Effector memory CD8-positive, alpha-beta T cell (primary cell): Measurements from ENCODE around the gene C17orf50.

ENCODE experiments used
- ATAC-seq: fragments of 150-1000 bp; cut with Tn5 transposase; replicated peaks from 2 replicates; pipeline ENCODE4 v1.10.0; 2021; ENCODE audit warnings: mild to moderate bottlenecking, moderate library complexity
- DNase-seq, 3 experiments: peaks; one replicate each; pipeline ENCODE4 v3.0.0; 2021
- H3K27ac Mint-ChIP-seq, 2 donors: one replicate each; pipeline ENCODE4 v1.8.0; 2022; ENCODE audit warnings: mild to moderate bottlenecking in 2 of 2, mixed read lengths in 2 of 2, moderate library complexity in 2 of 2
- H3K27me3 Mint-ChIP-seq, 2 donors: one replicate each; pipeline ENCODE4 v1.8.0; 2022; ENCODE audit warnings: mixed read lengths in 2 of 2
- H3K36me3 Mint-ChIP-seq: one replicate; pipeline ENCODE4 v1.8.0; 2022; ENCODE audit warnings: mild to moderate bottlenecking, moderate library complexity, mixed read lengths; ENCODE audit not compliant: insufficient read depth
- H3K4me1 Mint-ChIP-seq, 2 donors: one replicate each; pipeline ENCODE4 v1.8.0; 2022; ENCODE audit warnings: low read depth in 2 of 2, mixed read lengths in 2 of 2
- H3K4me3 Mint-ChIP-seq, 2 donors: one replicate each; pipeline ENCODE4 v1.8.0; 2022; ENCODE audit warnings: mild to moderate bottlenecking in 2 of 2, mixed read lengths in 2 of 2, moderate library complexity in 2 of 2
- H3K9me3 Mint-ChIP-seq, 2 donors: one replicate each; pipeline ENCODE4 v1.8.0; 2022; ENCODE audit warnings: mixed read lengths in 2 of 2
- total RNA-seq, 9 experiments: gene quantifications; one replicate each; lab custom pipeline; 2026; lab: John Stamatoyannopoulos, UW

Gene C17orf50
- total RNA-seq, result 0 to 0.12 (median 0) reads per million in 9 experiments

GRCh38 chr17:35760587-35760986, at the start of gene C17orf50:
TSS of gene C17orf50 (plus strand) at chr17:35760887. CDS start at chr17:35760942, 55 bp downstream.
- Mint-ChIP-seq H3K4me3 (no peak within 1 kb of the TSS), H3K27ac (no peak within 1 kb of the TSS)

GRCh38 chr17:35710950-35711349, 49.7 kb upstream of the C17orf50 start:
- H3K27me3 Mint-ChIP-seq, result no peaks in the 10 kb centered on the region
- H3K4me1 Mint-ChIP-seq, result peaks cover 2 to 4% of the 10 kb centered on the region in 2 donors
- H3K27ac Mint-ChIP-seq, result no peak overlapping the region
- ATAC-seq, result no peak
- H3K9me3 Mint-ChIP-seq, result no peaks in the 10 kb centered on the region
- peaks cover 24% of the 10 kb centered on the region for H3K36me3 Mint-ChIP-seq
- DNase-seq, result no peak
- no peak overlapping the region for H3K4me3 Mint-ChIP-seq

More at GRCh38 chr17:35760587-35760986, at the start of gene C17orf50:
- H3K27me3 Mint-ChIP-seq, result no peaks in the 10 kb centered on the region
- DNase-seq (no peak), ATAC-seq (no peak)
- H3K36me3 Mint-ChIP-seq, result no peaks in the 10 kb centered on the region
- no peaks in the 10 kb centered on the region for H3K9me3 Mint-ChIP-seq
- peaks cover 2 to 11% of the 10 kb centered on the region in 2 donors for H3K4me1 Mint-ChIP-seq

- DNase-seq (no peak), ATAC-seq (no peak)
- Mint-ChIP-seq H3K4me1 (no peaks in the 10 kb centered on the region), H3K36me3 (peaks cover 32% of the 10 kb centered on the region), H3K9me3 (no peaks in the 10 kb centered on the region), H3K4me3 (no peak overlapping the region), H3K27ac (no peak overlapping the region), H3K27me3 (no peaks in the 10 kb centered on the region)
Observed at GRCh38 chr17:35713069-35713728, 47.5 kb upstream of the C17orf50 start.

- peaks cover 26% of the 10 kb centered on the region for H3K36me3 Mint-ChIP-seq
- H3K27me3 Mint-ChIP-seq, result no peaks in the 10 kb centered on the region
- H3K4me1 Mint-ChIP-seq, result no peaks in the 10 kb centered on the region
- no peak overlapping the region for H3K27ac Mint-ChIP-seq
- ATAC-seq, result no peak
- DNase-seq, result no peak
- H3K9me3 Mint-ChIP-seq, result no peaks in the 10 kb centered on the region
- H3K4me3 Mint-ChIP-seq, result no peak overlapping the region
Observed at GRCh38 chr17:35714988-35715387, 45.7 kb upstream of the C17orf50 start.

- ATAC-seq (no peak), DNase-seq (no peak)
- Mint-ChIP-seq H3K27me3 (no peaks in the 10 kb centered on the region), H3K27ac (no peak overlapping the region), H3K36me3 (peaks cover 22% of the 10 kb centered on the region), H3K9me3 (no peaks in the 10 kb centered on the region), H3K4me3 (no peak overlapping the region), H3K4me1 (no peaks in the 10 kb centered on the region)
Observed at GRCh38 chr17:35715416-35715815, 45.3 kb upstream of the C17orf50 start.

- H3K27me3 Mint-ChIP-seq, result no peaks in the 10 kb centered on the region
- no peak for ATAC-seq
- H3K36me3 Mint-ChIP-seq, result peaks cover 20% of the 10 kb centered on the region
- no peak overlapping the region for H3K27ac Mint-ChIP-seq
- no peak overlapping the region for H3K4me3 Mint-ChIP-seq
- DNase-seq, result no peak
- H3K4me1 Mint-ChIP-seq, result no peaks in the 10 kb centered on the region
- H3K9me3 Mint-ChIP-seq, result no peaks in the 10 kb centered on the region
Observed at GRCh38 chr17:35716173-35716572, 44.5 kb upstream of the C17orf50 start.

GRCh38 chr17:35716897-35717465, 43.7 kb upstream of the C17orf50 start:
- no peaks in the 10 kb centered on the region for H3K27me3 Mint-ChIP-seq
- no peak overlapping the region for H3K4me3 Mint-ChIP-seq
- H3K4me1 Mint-ChIP-seq, result no peaks in the 10 kb centered on the region
- H3K36me3 Mint-ChIP-seq, result peaks cover 14% of the 10 kb centered on the region
- no peaks in the 10 kb centered on the region for H3K9me3 Mint-ChIP-seq
- DNase-seq (no peak), ATAC-seq (no peak)
- peak overlapping the region in 1 of 2 donors; percentile 9 for H3K27ac Mint-ChIP-seq

GRCh38 chr17:35717475-35717874, 43.2 kb upstream of the C17orf50 start:
- ATAC-seq, result no peak
- peaks cover 14% of the 10 kb centered on the region for H3K36me3 Mint-ChIP-seq
- no peak overlapping the region for H3K4me3 Mint-ChIP-seq
- H3K27ac Mint-ChIP-seq, result no peak overlapping the region
- H3K9me3 Mint-ChIP-seq, result no peaks in the 10 kb centered on the region
- H3K4me1 Mint-ChIP-seq, result no peaks in the 10 kb centered on the region
- no peak for DNase-seq
- H3K27me3 Mint-ChIP-seq, result no peaks in the 10 kb centered on the region

GRCh38 chr17:35723735-35724134, 37.0 kb upstream of the C17orf50 start:
- DNase-seq (no peak), ATAC-seq (no peak)
- Mint-ChIP-seq H3K27me3 (no peaks in the 10 kb centered on the region), H3K4me3 (no peak overlapping the region), H3K27ac (no peak overlapping the region), H3K4me1 (peaks cover 0 to 3% of the 10 kb centered on the region in 2 donors), H3K36me3 (peaks cover 25% of the 10 kb centered on the region), H3K9me3 (no peaks in the 10 kb centered on the region)

GRCh38 chr17:35725058-35725457, 35.6 kb upstream of the C17orf50 start:
- Mint-ChIP-seq H3K4me1 (peaks cover 0 to 5% of the 10 kb centered on the region in 2 donors), H3K36me3 (peaks cover 25% of the 10 kb centered on the region), H3K27ac (peak overlapping the region in 1 of 2 donors; percentile 35), H3K4me3 (no peak overlapping the region), H3K27me3 (no peaks in the 10 kb centered on the region), H3K9me3 (no peaks in the 10 kb centered on the region)
- no peak for ATAC-seq
- DNase-seq, result no peak

GRCh38 chr17:35725802-35726126, 34.9 kb upstream of the C17orf50 start:
- no peak overlapping the region for H3K4me3 Mint-ChIP-seq
- H3K36me3 Mint-ChIP-seq, result peaks cover 27% of the 10 kb centered on the region
- no peaks in the 10 kb centered on the region for H3K9me3 Mint-ChIP-seq
- DNase-seq (no peak), ATAC-seq (no peak)
- no peak overlapping the region for H3K27ac Mint-ChIP-seq
- H3K4me1 Mint-ChIP-seq, result peaks cover 6 to 10% of the 10 kb centered on the region in 2 donors
- no peaks in the 10 kb centered on the region for H3K27me3 Mint-ChIP-seq

- ATAC-seq, result no peak
- Mint-ChIP-seq H3K27me3 (no peaks in the 10 kb centered on the region), H3K27ac (no peak overlapping the region), H3K9me3 (no peaks in the 10 kb centered on the region), H3K4me1 (peaks cover 11 to 16% of the 10 kb centered on the region in 2 donors), H3K4me3 (no peak overlapping the region), H3K36me3 (peaks cover 27% of the 10 kb centered on the region)
- no peak for DNase-seq
Observed at GRCh38 chr17:35726127-35726952, 34.3 kb upstream of the C17orf50 start.

- H3K9me3 Mint-ChIP-seq, result no peaks in the 10 kb centered on the region
- peaks cover 27% of the 10 kb centered on the region for H3K36me3 Mint-ChIP-seq
- H3K4me1 Mint-ChIP-seq, result peaks cover 11 to 17% of the 10 kb centered on the region in 2 donors
- H3K4me3 Mint-ChIP-seq, result no peak overlapping the region
- ATAC-seq (no peak), DNase-seq (no peak)
- no peaks in the 10 kb centered on the region for H3K27me3 Mint-ChIP-seq
- H3K27ac Mint-ChIP-seq, result no peak overlapping the region
Observed at GRCh38 chr17:35726953-35727460, 33.7 kb upstream of the C17orf50 start.
